Mucosa of stomach (tissue), 1 donor: ENCODE measurements around the gene RASGRP1.

Experiments used
- H3K27me3 ChIP-seq: one replicate; pipeline ENCODE4 v1.7.0; 2013; ENCODE audit warnings: mild to moderate bottlenecking, low read length; ENCODE audit not compliant: control insufficient read depth, insufficient read depth
- H3K36me3 ChIP-seq: one replicate; pipeline ENCODE4 v1.7.0; 2013; ENCODE audit warnings: low read length; ENCODE audit not compliant: control insufficient read depth, insufficient read depth
- H3K4me1 ChIP-seq: one replicate; pipeline ENCODE4 v1.7.0; 2013; ENCODE audit warnings: mild to moderate bottlenecking, low read length; ENCODE audit not compliant: control insufficient read depth, insufficient read depth
- H3K4me3 ChIP-seq: one replicate; pipeline ENCODE4 v1.7.0; 2013; ENCODE audit warnings: low read length
- H3K9ac ChIP-seq: one replicate; pipeline ENCODE4 v1.7.0; 2013; ENCODE audit warnings: mild to moderate bottlenecking, low read length, moderate library complexity
- H3K9me3 ChIP-seq: one replicate; pipeline ENCODE4 v1.7.0; 2013; ENCODE audit warnings: mild to moderate bottlenecking, low read length, moderate library complexity; ENCODE audit not compliant: control insufficient read depth
- donor health status: Pancreatic carcinoma.

RASGRP1 gene

GRCh38 chr15:38549222-38549621 is 15.4 kb downstream of the RASGRP1 start:
- Histone ChIP-seq H3K4me3 (no peak overlapping the region), H3K4me1 (no peaks in the 10 kb centered on the region), H3K27me3 (no peaks in the 10 kb centered on the region), H3K9me3 (no peaks in the 10 kb centered on the region), H3K36me3 (no peaks in the 10 kb centered on the region), H3K9ac (no peak overlapping the region)

GRCh38 chr15:38547255-38547997 is 17.2 kb downstream of the RASGRP1 start:
- H3K27me3 ChIP-seq = no peaks in the 10 kb centered on the region
- no peak overlapping the region for H3K9ac ChIP-seq
- no peaks in the 10 kb centered on the region for H3K36me3 ChIP-seq
- H3K4me1 ChIP-seq = no peaks in the 10 kb centered on the region
- no peak overlapping the region for H3K4me3 ChIP-seq
- no peaks in the 10 kb centered on the region for H3K9me3 ChIP-seq

GRCh38 chr15:38545179-38545578 is 19.4 kb downstream of the RASGRP1 start:
- Histone ChIP-seq H3K9ac (no peak overlapping the region), H3K9me3 (no peaks in the 10 kb centered on the region), H3K4me1 (no peaks in the 10 kb centered on the region), H3K4me3 (no peak overlapping the region), H3K27me3 (no peaks in the 10 kb centered on the region), H3K36me3 (no peaks in the 10 kb centered on the region)

GRCh38 chr15:38541026-38541425 is 23.6 kb downstream of the RASGRP1 start:
- Histone ChIP-seq H3K9ac (no peak overlapping the region), H3K36me3 (no peaks in the 10 kb centered on the region), H3K27me3 (no peaks in the 10 kb centered on the region), H3K4me3 (no peak overlapping the region), H3K9me3 (no peaks in the 10 kb centered on the region), H3K4me1 (no peaks in the 10 kb centered on the region)

- H3K4me1 ChIP-seq = no peaks in the 10 kb centered on the region
- no peaks in the 10 kb centered on the region for H3K27me3 ChIP-seq
- H3K9me3 ChIP-seq = no peaks in the 10 kb centered on the region
- H3K4me3 ChIP-seq = no peak overlapping the region
- no peaks in the 10 kb centered on the region for H3K36me3 ChIP-seq
- H3K9ac ChIP-seq = no peak overlapping the region
Measured at GRCh38 chr15:38540510-38540909, 24.1 kb downstream of the RASGRP1 start.

GRCh38 chr15:38539008-38539343 is 25.6 kb downstream of the RASGRP1 start:
- Histone ChIP-seq H3K4me1 (no peaks in the 10 kb centered on the region), H3K36me3 (no peaks in the 10 kb centered on the region), H3K9me3 (no peaks in the 10 kb centered on the region), H3K4me3 (no peak overlapping the region), H3K9ac (no peak overlapping the region), H3K27me3 (no peaks in the 10 kb centered on the region)

- Histone ChIP-seq H3K9ac (no peak overlapping the region), H3K27me3 (no peaks in the 10 kb centered on the region), H3K36me3 (no peaks in the 10 kb centered on the region), H3K4me1 (no peaks in the 10 kb centered on the region), H3K9me3 (no peaks in the 10 kb centered on the region), H3K4me3 (no peak overlapping the region)
Measured at GRCh38 chr15:38538328-38539007, 26.1 kb downstream of the RASGRP1 start.

- no peak overlapping the region for H3K4me3 ChIP-seq
- no peaks in the 10 kb centered on the region for H3K36me3 ChIP-seq
- no peaks in the 10 kb centered on the region for H3K9me3 ChIP-seq
- no peaks in the 10 kb centered on the region for H3K27me3 ChIP-seq
- H3K9ac ChIP-seq = no peak overlapping the region
- H3K4me1 ChIP-seq = no peaks in the 10 kb centered on the region
Measured at GRCh38 chr15:38536201-38536676, 28.4 kb downstream of the RASGRP1 start.

- peaks cover 4% of the 10 kb centered on the region for H3K4me1 ChIP-seq
- no peaks in the 10 kb centered on the region for H3K9me3 ChIP-seq
- no peak overlapping the region for H3K4me3 ChIP-seq
- no peaks in the 10 kb centered on the region for H3K27me3 ChIP-seq
- H3K9ac ChIP-seq = no peak overlapping the region
- no peaks in the 10 kb centered on the region for H3K36me3 ChIP-seq
Measured at GRCh38 chr15:38535491-38536200, 29.0 kb downstream of the RASGRP1 start.

GRCh38 chr15:38534691-38535090 is 29.9 kb downstream of the RASGRP1 start:
- no peaks in the 10 kb centered on the region for H3K36me3 ChIP-seq
- peaks cover 8% of the 10 kb centered on the region for H3K4me1 ChIP-seq
- H3K9me3 ChIP-seq = no peaks in the 10 kb centered on the region
- H3K4me3 ChIP-seq = no peak overlapping the region
- H3K9ac ChIP-seq = no peak overlapping the region
- no peaks in the 10 kb centered on the region for H3K27me3 ChIP-seq

- Histone ChIP-seq H3K9me3 (no peaks in the 10 kb centered on the region), H3K36me3 (no peaks in the 10 kb centered on the region)
Measured at GRCh38 chr15:38533926-38534325, 30.7 kb downstream of the RASGRP1 start.

GRCh38 chr15:38533416-38533915 is 31.1 kb downstream of the RASGRP1 start:
- Histone ChIP-seq H3K4me1 (peaks cover 8% of the 10 kb centered on the region), H3K36me3 (no peaks in the 10 kb centered on the region), H3K27me3 (no peaks in the 10 kb centered on the region), H3K4me3 (no peak overlapping the region), H3K9ac (no peak overlapping the region), H3K9me3 (no peaks in the 10 kb centered on the region)

More at GRCh38 chr15:38533926-38534325, 30.7 kb downstream of the RASGRP1 start:
- no peak overlapping the region for H3K4me3 ChIP-seq
- H3K27me3 ChIP-seq = no peaks in the 10 kb centered on the region
- peaks cover 8% of the 10 kb centered on the region for H3K4me1 ChIP-seq
- H3K9ac ChIP-seq = no peak overlapping the region
